G401 (cell line): ENCODE data around the gene SLC5A5. TPM values are rescaled to one million over a fixed set of nuclear protein-coding genes. Genes with fewer than 3 reads are reported as not detected.

ENCODE experiments used
- DNase-seq: peaks from one replicate; pipeline ENCODE4 v3.0.0-alpha.2; 2015; ENCODE audit warnings: low spot score
- in situ Hi-C: cut with HindIII; loops from 2 replicates; pipeline ENCODE4 v1.10.0; 2016; ENCODE audit warnings: low sequenced_read_pairs, mixed read lengths
- total RNA-seq: library from RNA; depleted of rRNA; stranded (reverse); fragments of >200 nt; shearing (Covaris generic); gene quantifications from 2 replicates; pipeline ENCODE4 v1.2.3, GENCODE V29; 2014; rRNA removed

SLC5A5 gene
- total RNA-seq, result 3.2 and 6.5 TPM in 2 replicates

- in situ Hi-C loops, result no loop called here
- DNase-seq, result no peak
Measured at GRCh38 chr19:17871878-17872250, at the start of gene SLC5A5. SLC5A5 (plus strand) TSS chr19:17871945; CDS start chr19:17872320, 375 bp downstream.

GRCh38 chr19:17824339-17824738 lies 47.4 kb upstream of the SLC5A5 start:
- DNase-seq, result no peak
- in situ Hi-C loops, result no loop called here

GRCh38 chr19:17826508-17827056 lies 45.2 kb upstream of the SLC5A5 start:
- no peak for DNase-seq
- in situ Hi-C loops, result no loop called here

GRCh38 chr19:17829855-17830566 lies 41.7 kb upstream of the SLC5A5 start:
- peak; percentile 83 for DNase-seq
- in situ Hi-C loops, result no loop called here

GRCh38 chr19:17830567-17831418 lies 41.0 kb upstream of the SLC5A5 start:
- DNase-seq, result peak; percentile 99
- in situ Hi-C loops, result no loop called here

GRCh38 chr19:17831419-17831888 lies 40.3 kb upstream of the SLC5A5 start:
- in situ Hi-C loops, result no loop called here
- DNase-seq, result no peak

GRCh38 chr19:17832443-17833208 lies 39.1 kb upstream of the SLC5A5 start:
- in situ Hi-C loops, result no loop called here
- DNase-seq, result no peak

- DNase-seq, result no peak
- in situ Hi-C loops, result no loop called here
Measured at GRCh38 chr19:17834350-17835181, 37.2 kb upstream of the SLC5A5 start.

GRCh38 chr19:17835182-17836006 lies 36.4 kb upstream of the SLC5A5 start:
- in situ Hi-C loops, result no loop called here
- DNase-seq, result no peak

GRCh38 chr19:17836530-17836929 lies 35.2 kb upstream of the SLC5A5 start:
- in situ Hi-C loops, result no loop called here
- peak; percentile 34 for DNase-seq

- DNase-seq, result no peak
- in situ Hi-C loops, result no loop called here
Measured at GRCh38 chr19:17837972-17838371, 33.8 kb upstream of the SLC5A5 start.

GRCh38 chr19:17840019-17840418 lies 31.7 kb upstream of the SLC5A5 start:
- no peak for DNase-seq
- in situ Hi-C loops, result no loop called here

- in situ Hi-C loops, result no loop called here
Measured at GRCh38 chr19:17841371-17841809, 30.4 kb upstream of the SLC5A5 start.

GRCh38 chr19:17841810-17842662 lies 29.7 kb upstream of the SLC5A5 start:
- peak; percentile 94 for DNase-seq
- in situ Hi-C loops, result no loop called here

More at GRCh38 chr19:17841371-17841809, 30.4 kb upstream of the SLC5A5 start:
- DNase-seq, result no peak

GRCh38 chr19:17842663-17843291 lies 29.0 kb upstream of the SLC5A5 start:
- no peak for DNase-seq
- in situ Hi-C loops, result no loop called here

GRCh38 chr19:17843292-17843827 lies 28.4 kb upstream of the SLC5A5 start:
- no peak for DNase-seq
- in situ Hi-C loops, result no loop called here
